Epithelial cell of proximal tubule (primary cell): ENCODE data around the gene BABAM2. TPM values are rescaled to one million over a fixed set of nuclear protein-coding genes. Genes with fewer than 3 reads are reported as not detected.
"Not testable (repeated sequence)": the region's sequence is repeated elsewhere in the genome, so short reads cannot be mapped to it uniquely, and the experiment has no call there.

Experiments
- DNase-seq: peaks from one replicate; pipeline ENCODE4 v3.0.0-alpha.2; 2011; ENCODE audit warnings: low read depth
- H3K4me3 ChIP-seq: 2 replicates; pipeline ENCODE4 v1.5.1; 2011; ENCODE audit warnings: low read depth, mild to moderate bottlenecking, low read length
- total RNA-seq: library from RNA; depleted of rRNA; stranded (reverse); fragments of >200 nt; gene quantifications from 2 replicates; pipeline ENCODE4 v1.2.3, GENCODE V29; 2015
- TF ChIP-seq, protein P1 (sequence below): conservative IDR thresholded peaks from 2 replicates; pipeline ENCODE4 v1.5.1; 2012; ENCODE audit warnings: low read depth, mild to moderate bottlenecking, low read length

The BABAM2 gene
- total RNA-seq, 1 donor from 2014 or later = 23.6 TPM

DNA sequence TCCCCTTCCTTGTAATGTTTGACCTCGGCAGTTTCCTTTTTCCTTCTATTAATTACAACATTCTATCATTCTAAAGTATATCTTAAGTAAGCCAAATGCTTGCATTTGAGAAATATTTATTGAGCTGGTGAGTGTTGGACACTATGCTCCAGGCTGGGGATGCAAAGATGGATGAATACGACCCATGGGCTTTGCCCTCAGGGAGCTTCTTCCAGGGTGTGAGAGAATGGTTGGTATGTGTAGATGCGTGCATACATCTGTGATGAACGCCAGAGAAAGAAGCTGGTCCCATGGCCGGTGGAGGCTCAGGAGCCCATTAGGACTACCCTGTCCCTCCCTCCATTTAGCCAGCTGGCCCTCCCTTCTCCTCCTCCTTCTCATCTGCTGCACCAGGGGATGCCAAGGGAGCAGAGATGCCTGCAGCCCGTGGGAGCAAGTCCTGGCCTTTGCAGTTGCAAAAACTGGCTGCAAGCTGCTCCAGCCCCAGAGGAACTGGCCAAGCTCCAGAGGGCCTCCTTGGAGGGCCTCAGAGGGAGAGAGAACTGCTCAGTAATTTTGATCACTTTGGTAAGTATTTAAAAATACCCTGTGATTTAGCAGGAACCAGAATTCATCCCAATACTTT is 436.5 kb downstream of the BABAM2 start:
- H3K4me3 ChIP-seq = no peak overlapping the region
- no peak for DNase-seq
- TF ChIP-seq, protein P1, sequence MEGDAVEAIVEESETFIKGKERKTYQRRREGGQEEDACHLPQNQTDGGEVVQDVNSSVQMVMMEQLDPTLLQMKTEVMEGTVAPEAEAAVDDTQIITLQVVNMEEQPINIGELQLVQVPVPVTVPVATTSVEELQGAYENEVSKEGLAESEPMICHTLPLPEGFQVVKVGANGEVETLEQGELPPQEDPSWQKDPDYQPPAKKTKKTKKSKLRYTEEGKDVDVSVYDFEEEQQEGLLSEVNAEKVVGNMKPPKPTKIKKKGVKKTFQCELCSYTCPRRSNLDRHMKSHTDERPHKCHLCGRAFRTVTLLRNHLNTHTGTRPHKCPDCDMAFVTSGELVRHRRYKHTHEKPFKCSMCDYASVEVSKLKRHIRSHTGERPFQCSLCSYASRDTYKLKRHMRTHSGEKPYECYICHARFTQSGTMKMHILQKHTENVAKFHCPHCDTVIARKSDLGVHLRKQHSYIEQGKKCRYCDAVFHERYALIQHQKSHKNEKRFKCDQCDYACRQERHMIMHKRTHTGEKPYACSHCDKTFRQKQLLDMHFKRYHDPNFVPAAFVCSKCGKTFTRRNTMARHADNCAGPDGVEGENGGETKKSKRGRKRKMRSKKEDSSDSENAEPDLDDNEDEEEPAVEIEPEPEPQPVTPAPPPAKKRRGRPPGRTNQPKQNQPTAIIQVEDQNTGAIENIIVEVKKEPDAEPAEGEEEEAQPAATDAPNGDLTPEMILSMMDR = no peak

DNA sequence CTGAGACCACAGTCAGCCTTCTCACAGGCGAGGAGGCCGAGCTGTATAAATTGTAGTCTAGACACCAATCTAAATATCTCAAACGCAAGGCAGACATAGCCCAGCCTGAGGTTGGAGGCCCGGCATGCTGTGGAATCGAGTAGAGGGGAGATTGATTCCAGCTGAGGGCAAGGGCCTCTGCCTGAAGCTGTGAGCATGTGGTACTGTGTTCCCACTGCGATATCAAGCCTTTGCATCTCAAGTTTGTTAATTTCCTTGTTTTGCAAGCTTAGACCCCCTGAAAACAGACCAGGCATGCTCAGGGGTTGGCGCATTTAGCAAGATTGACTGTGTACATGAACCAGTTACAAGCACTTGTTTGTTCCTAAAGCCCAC is 437.0 kb downstream of the BABAM2 start:
- H3K4me3 ChIP-seq = no peak overlapping the region
- TF ChIP-seq, protein P1 = no peak
- no peak for DNase-seq

DNA sequence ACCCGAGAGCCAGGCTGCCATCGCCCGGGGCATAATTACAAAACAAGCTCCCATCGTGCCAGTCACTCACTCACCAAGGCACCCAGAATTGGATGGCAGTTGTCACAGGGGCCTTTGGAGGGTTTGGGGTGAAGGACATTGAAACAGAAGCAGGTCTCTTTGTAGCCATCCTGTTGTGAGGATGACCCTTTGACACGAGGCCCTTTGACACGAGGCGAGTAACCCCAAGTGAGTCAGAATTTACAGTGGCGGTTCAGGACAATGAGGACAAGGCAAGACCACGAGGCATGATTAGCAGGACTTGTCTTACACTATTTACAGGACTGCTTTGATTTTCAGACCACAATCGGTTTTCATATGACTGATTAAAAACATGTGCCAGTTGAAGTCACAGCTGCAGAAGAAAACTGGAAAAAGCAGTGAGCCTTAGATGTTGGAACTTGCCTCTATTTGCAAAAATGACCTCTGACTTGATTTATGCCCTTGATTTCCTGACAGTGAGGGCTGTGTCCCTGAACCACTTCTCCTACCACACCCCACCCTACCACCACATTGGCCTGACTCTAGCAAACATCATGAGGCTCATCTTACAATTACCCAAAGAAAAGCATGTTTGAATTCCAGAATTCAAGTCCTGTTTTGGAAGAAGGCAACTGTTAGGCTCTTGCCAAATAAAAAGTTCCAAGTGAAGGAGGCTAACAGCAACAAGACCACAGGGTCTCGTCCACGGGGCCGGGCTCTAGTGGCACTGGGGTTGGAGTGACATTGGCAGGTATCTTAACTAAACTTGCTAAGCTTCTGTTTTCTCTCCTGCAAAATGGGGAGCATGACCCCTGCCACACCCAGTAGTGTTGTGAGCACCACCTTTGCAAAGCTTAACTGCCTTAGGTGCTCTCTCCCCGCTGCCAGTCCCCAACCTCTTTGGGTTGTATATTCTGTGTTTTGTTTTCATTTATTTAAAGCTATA is 437.7 kb downstream of the BABAM2 start:
- H3K4me3 ChIP-seq = no peak overlapping the region
- TF ChIP-seq, protein P1 = no peak
- no peak for DNase-seq

- TF ChIP-seq, protein P1 = no peak
- DNase-seq = no peak
- H3K4me3 ChIP-seq = no peak overlapping the region
Measured at GRCh38 chr2:28329184-28329583, 438.7 kb downstream of the BABAM2 start.

DNA sequence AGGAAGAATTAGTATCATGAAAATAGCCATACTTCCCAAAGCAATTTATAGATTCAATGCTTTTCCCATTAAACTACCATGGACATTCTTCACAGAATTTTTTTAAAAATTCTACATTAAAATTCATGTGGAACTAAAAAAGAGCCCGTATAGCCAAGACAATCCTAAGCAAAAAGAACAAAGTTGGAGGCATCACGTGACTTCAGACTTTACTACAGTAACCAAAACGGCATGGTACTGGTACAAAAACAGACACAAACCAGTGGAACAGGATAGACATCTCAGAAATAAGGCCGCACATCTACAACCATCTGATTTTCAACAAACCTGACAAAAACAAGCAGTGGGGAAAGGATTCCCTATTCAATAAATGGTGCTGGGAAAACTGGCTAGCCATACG is 440.2 kb downstream of the BABAM2 start:
- not testable (repeated sequence) for H3K4me3 ChIP-seq, DNase-seq

DNA sequence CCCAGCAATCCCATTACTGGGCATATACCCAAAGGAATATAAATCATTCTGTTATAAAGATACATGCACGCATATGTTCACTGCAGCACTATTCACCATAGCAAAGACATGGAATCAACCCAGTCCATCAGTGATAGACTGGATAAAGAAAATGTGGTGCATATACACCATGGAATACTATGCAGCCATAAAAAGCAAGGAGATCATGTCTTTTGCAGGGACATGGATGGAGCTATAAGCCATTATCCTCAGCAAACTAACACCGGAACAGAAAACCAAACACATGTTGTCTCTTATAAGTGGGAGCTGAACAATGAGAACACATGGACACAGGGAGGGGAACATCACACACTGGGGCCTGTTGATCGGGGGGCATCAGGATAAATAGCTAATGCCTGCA is 441.3 kb downstream of the BABAM2 start:
- H3K4me3 ChIP-seq, DNase-seq: not testable (repeated sequence)

DNA sequence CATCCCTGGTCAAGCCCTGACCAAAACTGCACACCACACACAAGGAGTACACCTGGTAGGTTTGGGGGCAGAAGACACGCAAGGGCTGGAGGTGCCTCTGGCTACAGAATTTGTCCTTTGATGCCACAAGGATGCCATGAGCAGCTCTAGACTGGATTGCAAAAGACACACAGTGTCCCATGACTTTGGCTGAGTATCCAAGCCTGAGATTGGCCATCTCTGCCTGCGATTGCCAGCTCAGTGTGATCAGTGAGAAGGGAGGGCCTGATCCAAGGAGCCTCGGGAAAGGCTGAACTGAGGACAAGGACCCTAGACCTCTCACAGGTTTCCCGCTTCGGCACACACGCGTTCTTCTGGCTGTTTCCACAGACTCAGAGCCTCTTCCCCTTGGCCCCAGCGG is 442.2 kb downstream of the BABAM2 start:
- TF ChIP-seq, protein P1 = no peak
- H3K4me3 ChIP-seq = no peak overlapping the region
- DNase-seq = no peak
